Pancreas (tissue), 10 donors: ENCODE data around the gene ACSL3. TPM values are rescaled to one million over a fixed set of nuclear protein-coding genes. Genes with fewer than 3 reads are reported as not detected.
"Not testable (repeated sequence)": the region's sequence is repeated elsewhere in the genome, so short reads cannot be mapped to it uniquely, and the experiment has no call there.

Experiments used
- ATAC-seq, 4 donors: fragments of 200-7000 bp; cut with Tn5 transposase; one replicate each; pipeline versions ENCODE4 v1.8.0 to v1.9.1; 2020; ENCODE audit warnings: mild to moderate bottlenecking in 4 of 4, moderate library complexity in 4 of 4
- DNase-seq, 6 donors: peaks; one replicate each; pipeline ENCODE4 v3.0.0-alpha.2; 2020
- FAIRE-seq: peaks from 2 replicates; lab custom pipeline; 2012; peaks lifted over from hg19 to GRCh38; lab: Jason Lieb, UNC
- H3K27ac ChIP-seq, 4 donors: fragments of 200-600 bp; sonication (generic); 1 replicate in 3 of 4; 2 replicates in 1 of 4; pipeline versions ENCODE4 v1.5.0 to v1.8.0; 2020
- H3K27me3 ChIP-seq, 4 donors: fragments of 200-600 bp; one replicate each; pipeline ENCODE4 v1.8.0; 2021
- H3K36me3 ChIP-seq, 3 donors: fragments of 200-600 bp; sonication (generic) in 1 of 3; one replicate each; pipeline versions ENCODE4 v1.5.0 to v1.8.0; 2020 to 2021
- H3K4me1 ChIP-seq, 3 donors: fragments of 200-600 bp; one replicate each; pipeline ENCODE4 v1.8.0; 2021
- H3K4me3 ChIP-seq, 4 donors: fragments of 200-600 bp; sonication (generic) in 2 of 4; one replicate each; pipeline versions ENCODE4 v1.5.0 to v1.8.0; 2020 to 2021
- H3K9me3 ChIP-seq, 4 donors: fragments of 200-600 bp; one replicate each; pipeline ENCODE4 v1.8.0; 2021
- CTCF ChIP-seq, 4 donors: fragments of 200-600 bp; sonication (generic) in 3 of 4; IDR thresholded peaks; one replicate each; pipeline versions ENCODE4 v1.5.0 to v1.8.0; 2021; ENCODE audit warnings: antibody characterized with exemption in 4 of 4
- WGBS, 2 donors: extraction: QIAGEN DNeasy Blood & Tissue Kit; methylation state at CpG; one replicate each; pipeline ENCODE4 v1.1.7; 2013; 5-methylcytosine and 5-hydroxymethylcytosine counted together
- intact Hi-C, 3 donors: fragments of 100-400 bp; cut with DNase I; formaldehyde crosslinking; loops; one replicate each; pipeline versions ENCODE4 v1.11.1 to v1.14.2; 2022
- polyA plus RNA-seq, 2 donors: library from polyadenylated mRNA; stranded (reverse); fragments of 200-250 nt; gene quantifications; one replicate each; pipeline ENCODE4 v1.2.3, GENCODE V29; 2013
- total RNA-seq, 6 donors: library from RNA; stranded (reverse); fragmentation: NEBNext Ultra II Directional in 4 of 6; extraction: Animal tissue kit (Norgen Biotek cat#: 25700) in 4 of 6; gene quantifications; one replicate each; pipeline versions ENCODE4 v1.2.1 to v1.2.4, GENCODE V29; 2021 to 2023
- donor health status: healthy with polysubstance abuse.
- donor health status: DM: no; HTN: no; CAD: no; lungs with moderate emphysema.
- donor health status: DM: no; HTN: no; CAD: no.
- donor health status: control.
- donor health status: control.
- donor health status: Bipolar disorder and iron deficiency.
- donor health status: DM: yes; HTN: yes; CAD: no.
- donor health status: DM: no; HTN: no; CAD: no.
- donor health status: DM: no; HTN: no; CAD: no.
- donor health status: DM: yes; HTN: yes; CAD: no.

The ACSL3 gene
- total and polyA plus RNA-seq, 8 donors, result 4.7 to 32.0 (median 15.9) TPM

- TF ChIP-seq CTCF (IDR thresholded peaks at IDR 0.05), result peak in 1 of 4 donors; percentile 12
- Histone ChIP-seq H3K27ac (no peak overlapping the region), H3K4me3 (no peak overlapping the region), H3K4me1 (peaks cover 0 to 8% (median 4%) of the 10 kb centered on the region in 3 donors), H3K9me3 (no peaks in the 10 kb centered on the region), H3K27me3 (no peaks in the 10 kb centered on the region), H3K36me3 (peaks cover 0 to 6% (median 0%) of the 10 kb centered on the region in 3 donors)
- peak; percentile 80 for FAIRE-seq
- DNase-seq, result no peak
- intact Hi-C loops, result no loop called here
- WGBS, 2 donors, result 55 to 65% methylated on average over 7 of the region's 7 CpGs
- peak in 3 of 4 donors; percentile 43 to 56 (median 43) for ATAC-seq
Observed at GRCh38 chr2:222915092-222915957, 54.5 kb downstream of the ACSL3 start.

GRCh38 chr2:222916229-222917197 is 55.7 kb downstream of the ACSL3 start:
- FAIRE-seq (no peak), DNase-seq (no peak), ATAC-seq (no peak)
- 89 to 91% methylated on average over 11 of the region's 11 CpGs for WGBS, 2 donors
- intact Hi-C loops, result no loop called here
- peaks cover 0 to 16% (median 0%) of the 10 kb centered on the region in 3 donors for H3K36me3 ChIP-seq
- H3K27me3 ChIP-seq, result no peaks in the 10 kb centered on the region
- H3K9me3 ChIP-seq, result no peaks in the 10 kb centered on the region
- TF ChIP-seq CTCF (IDR thresholded peaks at IDR 0.05), result no peak
- H3K4me1 ChIP-seq, result peaks cover 0 to 8% (median 4%) of the 10 kb centered on the region in 3 donors
- no peak overlapping the region for H3K27ac ChIP-seq
- H3K4me3 ChIP-seq, result no peak overlapping the region

GRCh38 chr2:222917212-222917611 is 56.4 kb downstream of the ACSL3 start:
- H3K27me3 ChIP-seq, FAIRE-seq, H3K27ac ChIP-seq, intact Hi-C loops, ATAC-seq, H3K9me3 ChIP-seq, DNase-seq, H3K4me3 ChIP-seq, H3K4me1 ChIP-seq: not testable (repeated sequence)
- H3K36me3 ChIP-seq, result peaks cover 0 to 21% (median 0%) of the 10 kb centered on the region in 3 donors
- WGBS, 2 donors, result 63 to 69% methylated on average over 9 of the region's 9 CpGs

GRCh38 chr2:222919841-222920526 is 59.1 kb downstream of the ACSL3 start:
- no peaks in the 10 kb centered on the region for H3K9me3 ChIP-seq
- peaks cover 0 to 38% (median 2%) of the 10 kb centered on the region in 3 donors for H3K36me3 ChIP-seq
- no peak for TF ChIP-seq CTCF (IDR thresholded peaks at IDR 0.05)
- DNase-seq (no peak), FAIRE-seq (no peak), ATAC-seq (peak in 2 of 4 donors; percentile 75 to 76)
- H3K4me1 ChIP-seq, result peaks cover 0 to 8% (median 4%) of the 10 kb centered on the region in 3 donors
- H3K27me3 ChIP-seq, result no peaks in the 10 kb centered on the region
- intact Hi-C loops, result no loop called here
- H3K4me3 ChIP-seq, result no peak overlapping the region
- H3K27ac ChIP-seq, result no peak overlapping the region
- 78 to 92% methylated on average over 2 of the region's 2 CpGs for WGBS, 2 donors
